ENCODE data around the gene SLC45A2.

The SLC45A2 gene

GRCh38 chr5:34007201-34007620 lies 22.7 kb upstream of the SLC45A2 start:
- DNase-seq = no peak

- DNase-seq = no peak
These were observed 21.2 kb upstream of the SLC45A2 start for GRCh38 chr5:34005681-34006080.

GRCh38 chr5:34005211-34005610 lies 20.7 kb upstream of the SLC45A2 start:
- DNase-seq = no peak

- DNase-seq = no peak
These were observed 19.4 kb upstream of the SLC45A2 start for GRCh38 chr5:34003941-34004340.

GRCh38 chr5:34002629-34003328 lies 18.3 kb upstream of the SLC45A2 start:
- DNase-seq = no peak

- no peak for DNase-seq
These were observed 16.8 kb upstream of the SLC45A2 start for GRCh38 chr5:34001241-34001841.

- no peak for DNase-seq
These were observed 15.5 kb upstream of the SLC45A2 start for GRCh38 chr5:33999978-34000377.

GRCh38 chr5:33997331-33997983 lies 13.0 kb upstream of the SLC45A2 start:
- DNase-seq = no peak

GRCh38 chr5:33995865-33996264 lies 11.4 kb upstream of the SLC45A2 start:
- DNase-seq = no peak

- no peak for DNase-seq
These were observed 10.4 kb upstream of the SLC45A2 start for GRCh38 chr5:33994845-33995244.

GRCh38 chr5:33992864-33993263 lies 8.4 kb upstream of the SLC45A2 start:
- DNase-seq = no peak

GRCh38 chr5:33985447-33985846 lies 954 bp upstream of the SLC45A2 start:
- DNase-seq = no peak

GRCh38 chr5:33984178-33984577 lies 315 bp downstream of the SLC45A2 start:
- DNase-seq = no peak

- DNase-seq = no peak
These were observed 2.9 kb downstream of the SLC45A2 start for GRCh38 chr5:33981408-33982162.

GRCh38 chr5:33980030-33980429 lies 4.5 kb downstream of the SLC45A2 start:
- no peak for DNase-seq

- no peak for DNase-seq
These were observed 6.2 kb downstream of the SLC45A2 start for GRCh38 chr5:33978306-33978705.

GRCh38 chr5:33976307-33976706 lies 8.2 kb downstream of the SLC45A2 start:
- DNase-seq = no peak

GRCh38 chr5:33975852-33976251 lies 8.6 kb downstream of the SLC45A2 start:
- DNase-seq = no peak

GRCh38 chr5:33973271-33973670 lies 11.2 kb downstream of the SLC45A2 start:
- no peak for DNase-seq

GRCh38 chr5:33969572-33970452 lies 14.7 kb downstream of the SLC45A2 start:
- DNase-seq = no peak

GRCh38 chr5:33968211-33969005 lies 16.1 kb downstream of the SLC45A2 start:
- no peak for DNase-seq

- DNase-seq = no peak
These were observed 17.7 kb downstream of the SLC45A2 start for GRCh38 chr5:33966805-33967204.

All from activated effector memory CD4-positive, alpha-beta T cell treated with Interleukin-2 at 50 U/mL for 16 hours (primary cell).